Measurements from ENCODE around the gene KCNK1. TPM values are rescaled to one million over a fixed set of nuclear protein-coding genes. Genes with fewer than 3 reads are reported as not detected.

Gene KCNK1
- polyA plus RNA-seq, 2 of the 4 experiments (the other 2 are of a cell fraction): 8.4 to 11.8 TPM

DNA sequence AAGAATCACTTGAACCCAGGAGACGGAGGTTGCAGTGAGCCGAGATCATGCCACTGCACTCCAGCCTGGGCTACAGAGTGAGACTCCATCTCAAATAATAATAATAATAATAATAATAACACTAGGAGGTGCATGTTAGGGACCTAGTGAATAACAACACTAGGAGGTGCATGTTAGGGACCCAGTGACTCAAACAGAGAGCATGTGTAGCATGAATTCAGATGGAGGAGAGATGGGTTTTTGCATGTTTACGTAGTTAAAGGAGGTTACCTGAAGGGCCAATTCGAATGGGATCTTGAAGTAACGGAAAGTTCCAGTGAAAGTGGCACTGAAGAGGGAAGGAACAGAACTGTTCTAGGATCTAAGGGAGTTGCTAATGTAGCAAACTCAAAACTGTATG is 7.1 kb upstream of the KCNK1 start:
- FAIRE-seq: no peak
- CTCF ChIA-PET: interaction anchor here (1.1 kb wide), 1 partner anchor 10 kb away, joined by 3 read pairs; no protein-coding TSS in a partner anchor

DNA sequence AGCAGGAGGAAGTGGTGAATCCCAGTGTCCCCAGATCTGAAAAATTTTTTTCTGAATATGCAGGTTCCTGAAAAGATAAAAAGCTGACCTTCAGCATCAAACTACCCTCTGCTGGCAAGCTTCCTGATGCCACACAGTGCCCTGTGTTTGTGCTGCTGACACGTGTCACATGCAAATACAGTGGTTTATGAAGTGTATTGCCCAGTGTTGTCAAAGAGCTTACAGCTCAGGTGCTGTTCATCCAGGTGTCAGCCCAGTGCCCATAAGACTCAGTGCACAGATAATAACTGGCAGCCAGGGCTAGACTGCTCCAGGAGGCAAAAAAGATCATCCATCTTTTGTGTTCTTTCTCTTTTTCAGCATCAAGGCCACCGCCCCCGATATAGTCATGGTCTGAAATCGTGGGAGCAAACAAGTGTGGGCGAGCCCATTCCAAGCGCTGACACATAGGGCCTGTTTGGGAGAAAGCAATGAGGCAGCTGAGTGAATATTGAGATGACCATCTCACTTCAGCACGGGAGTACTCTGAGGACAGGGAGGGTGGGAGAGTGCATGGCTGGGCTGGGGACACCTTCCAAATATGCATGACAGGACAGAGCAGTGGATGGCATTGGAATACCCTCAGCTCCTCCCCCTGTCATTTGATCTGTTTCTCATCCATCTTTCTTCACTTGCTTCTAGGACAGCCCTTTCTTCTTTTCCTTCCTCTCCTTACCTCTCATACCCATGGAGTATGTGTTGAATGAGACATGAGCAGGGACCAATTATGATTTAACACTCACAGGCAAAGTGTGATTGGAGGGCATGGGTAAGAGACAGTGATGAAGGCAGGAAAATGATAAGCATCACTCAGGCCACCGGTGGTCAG is 6.4 kb upstream of the KCNK1 start:
- Histone ChIP-seq H3K4me3 (no peak overlapping the region), H3K9me3 (peaks cover 8% of the 10 kb centered on the region; the same call in 2 of the 3 replicates), H3K4me2 (no peak overlapping the region), H3K4me1 (no peaks in the 10 kb centered on the region), H3K27ac (no peak overlapping the region)
- ATAC-seq: peak; percentile 24; a peak in 2 of 6 replicates
- 53% methylated on average over 8 of the region's 8 CpGs for WGBS (ENCODE audit: missing lambda C conversion rate)
- POLR2A ChIA-PET: no interaction called here
- FAIRE-seq: no peak
- CTCF ChIA-PET: interaction anchor here (1.4 kb wide), 1 partner anchor 11 kb away, joined by 5 read pairs; no protein-coding TSS in a partner anchor
- no peak for TF ChIP-seq ESRRA (IDR thresholded peaks at IDR 0.05; ENCODE audit: borderline replicate concordance, low read length)
- no peak for TF ChIP-seq KDM5A (IDR thresholded peaks at IDR 0.05)
- TF ChIP-seq CBX2 (IDR thresholded peaks at IDR 0.05; ENCODE audit: borderline replicate concordance, low read depth): no peak
- TF ChIP-seq, protein P1, sequence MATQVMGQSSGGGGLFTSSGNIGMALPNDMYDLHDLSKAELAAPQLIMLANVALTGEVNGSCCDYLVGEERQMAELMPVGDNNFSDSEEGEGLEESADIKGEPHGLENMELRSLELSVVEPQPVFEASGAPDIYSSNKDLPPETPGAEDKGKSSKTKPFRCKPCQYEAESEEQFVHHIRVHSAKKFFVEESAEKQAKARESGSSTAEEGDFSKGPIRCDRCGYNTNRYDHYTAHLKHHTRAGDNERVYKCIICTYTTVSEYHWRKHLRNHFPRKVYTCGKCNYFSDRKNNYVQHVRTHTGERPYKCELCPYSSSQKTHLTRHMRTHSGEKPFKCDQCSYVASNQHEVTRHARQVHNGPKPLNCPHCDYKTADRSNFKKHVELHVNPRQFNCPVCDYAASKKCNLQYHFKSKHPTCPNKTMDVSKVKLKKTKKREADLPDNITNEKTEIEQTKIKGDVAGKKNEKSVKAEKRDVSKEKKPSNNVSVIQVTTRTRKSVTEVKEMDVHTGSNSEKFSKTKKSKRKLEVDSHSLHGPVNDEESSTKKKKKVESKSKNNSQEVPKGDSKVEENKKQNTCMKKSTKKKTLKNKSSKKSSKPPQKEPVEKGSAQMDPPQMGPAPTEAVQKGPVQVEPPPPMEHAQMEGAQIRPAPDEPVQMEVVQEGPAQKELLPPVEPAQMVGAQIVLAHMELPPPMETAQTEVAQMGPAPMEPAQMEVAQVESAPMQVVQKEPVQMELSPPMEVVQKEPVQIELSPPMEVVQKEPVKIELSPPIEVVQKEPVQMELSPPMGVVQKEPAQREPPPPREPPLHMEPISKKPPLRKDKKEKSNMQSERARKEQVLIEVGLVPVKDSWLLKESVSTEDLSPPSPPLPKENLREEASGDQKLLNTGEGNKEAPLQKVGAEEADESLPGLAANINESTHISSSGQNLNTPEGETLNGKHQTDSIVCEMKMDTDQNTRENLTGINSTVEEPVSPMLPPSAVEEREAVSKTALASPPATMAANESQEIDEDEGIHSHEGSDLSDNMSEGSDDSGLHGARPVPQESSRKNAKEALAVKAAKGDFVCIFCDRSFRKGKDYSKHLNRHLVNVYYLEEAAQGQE (IDR thresholded peaks at IDR 0.05): no peak
- TF ChIP-seq HOXB5 (CRISPR knock-in tag; IDR thresholded peaks at IDR 0.05): no peak
- TF ChIP-seq MAZ (IDR thresholded peaks at IDR 0.05; ENCODE audit: borderline replicate concordance, low read depth, low read length): no peak
- no peak for TF ChIP-seq POLR2A (IDR thresholded peaks at IDR 0.05; ENCODE audit: low read length)
- TF ChIP-seq FOXS1 (CRISPR knock-in tag; IDR thresholded peaks at IDR 0.05): no peak
- no peak for TF ChIP-seq EP300 (IDR thresholded peaks at IDR 0.05)
- no peak for TF ChIP-seq GATA3 (IDR thresholded peaks at IDR 0.05; ENCODE audit: borderline replicate concordance)
- TF ChIP-seq EHF (CRISPR knock-in tag; IDR thresholded peaks at IDR 0.05): no peak
- TF ChIP-seq PHF8 (IDR thresholded peaks at IDR 0.05; ENCODE audit: borderline replicate concordance, low read depth): no peak
- TF ChIP-seq CHD2 (IDR thresholded peaks at IDR 0.05; ENCODE audit: low read length, partially characterized antibody): no peak
- TF ChIP-seq, protein P2, sequence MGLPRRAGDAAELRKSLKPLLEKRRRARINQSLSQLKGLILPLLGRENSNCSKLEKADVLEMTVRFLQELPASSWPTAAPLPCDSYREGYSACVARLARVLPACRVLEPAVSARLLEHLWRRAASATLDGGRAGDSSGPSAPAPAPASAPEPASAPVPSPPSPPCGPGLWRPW (IDR thresholded peaks at IDR 0.05): no peak
- no peak for TF ChIP-seq MYC (IDR thresholded peaks at IDR 0.05; ENCODE audit: borderline replicate concordance, low read length)
- DNase-seq (ENCODE audit: low read depth in 1 of 2, low spot score in 1 of 2): no peak

More for the DNA sequence above, 7.1 kb upstream of the KCNK1 start:
- Histone ChIP-seq H3K4me2 (no peak overlapping the region), H3K9me3 (peaks cover 8% of the 10 kb centered on the region; the same call in 2 of the 3 replicates), H3K27ac (no peak overlapping the region), H3K4me3 (no peak overlapping the region), H3K4me1 (no peaks in the 10 kb centered on the region)
- no peak for DNase-seq (ENCODE audit: low read depth in 1 of 2, low spot score in 1 of 2)
- no peak for ATAC-seq
- POLR2A ChIA-PET: no interaction called here
- WGBS (ENCODE audit: missing lambda C conversion rate): 88% methylated on average over 5 of the region's 5 CpGs
- no peak for TF ChIP-seq CHD2 (IDR thresholded peaks at IDR 0.05; ENCODE audit: low read length, partially characterized antibody)

DNA sequence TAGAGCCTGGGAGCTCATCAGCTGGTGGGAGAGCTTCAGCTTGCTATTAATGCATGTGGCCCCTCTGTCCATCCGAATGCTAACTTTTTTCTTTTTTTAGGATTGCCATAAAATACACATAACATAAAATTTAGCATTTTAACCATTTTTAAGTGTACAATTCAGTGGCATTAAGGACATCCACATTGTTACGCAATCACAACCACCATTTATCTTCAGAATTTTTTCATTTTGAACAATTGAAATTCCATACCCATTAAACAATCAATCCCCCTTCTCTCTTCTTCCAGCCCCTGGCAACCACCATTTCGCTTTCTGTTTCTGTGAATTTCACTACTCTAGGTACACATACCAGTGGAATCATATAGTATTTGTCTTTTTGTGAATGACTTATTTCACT is 4.9 kb upstream of the KCNK1 start:
- WGBS (ENCODE audit: missing lambda C conversion rate): 83% methylated on average over 3 of the region's 3 CpGs
- peaks cover 6% of the 10 kb centered on the region; the same call in 2 of the 3 replicates for H3K9me3 ChIP-seq
- TF ChIP-seq EHMT2 (IDR thresholded peaks at IDR 0.05; ENCODE audit: low read depth): no peak
- TF ChIP-seq CEBPB (IDR thresholded peaks at IDR 0.05): peak; percentile 57 to 81; a peak in 3 of 4 replicates
- ATAC-seq (no peak), FAIRE-seq (no peak), DNase-seq (ENCODE audit: low read depth in 1 of 2, low spot score in 1 of 2) (no peak)
- no peak overlapping the region for H3K4me3 ChIP-seq
- no peak overlapping the region for H3K27ac ChIP-seq
- POLR2A ChIA-PET: no interaction called here
- CTCF ChIA-PET: interaction anchor here (0.7 to 1.6 kb wide), 2 partner anchors 168 to 182 kb away, joined by 3 to 4 read pairs; no protein-coding TSS in a partner anchor
- H3K4me2 ChIP-seq: no peak overlapping the region
- peaks cover 4% of the 10 kb centered on the region; the same call in 1 of the 3 replicates for H3K4me1 ChIP-seq
